ENCODE data around the gene SRRM1.
"Not testable (repeated sequence)": the region's sequence is repeated elsewhere in the genome, so short reads cannot be mapped to it uniquely, and the experiment has no call there.

Gene SRRM1

GRCh38 chr1:24659166-24659904 is 16.2 kb downstream of the SRRM1 start:
- DNase-seq (ENCODE audit: insufficient read length, low spot score) (no peak), FAIRE-seq (no peak)
- no peak for TF ChIP-seq CTCF (IDR thresholded peaks at IDR 0.05; ENCODE audit: insufficient read depth, missing control alignments)

DNA sequence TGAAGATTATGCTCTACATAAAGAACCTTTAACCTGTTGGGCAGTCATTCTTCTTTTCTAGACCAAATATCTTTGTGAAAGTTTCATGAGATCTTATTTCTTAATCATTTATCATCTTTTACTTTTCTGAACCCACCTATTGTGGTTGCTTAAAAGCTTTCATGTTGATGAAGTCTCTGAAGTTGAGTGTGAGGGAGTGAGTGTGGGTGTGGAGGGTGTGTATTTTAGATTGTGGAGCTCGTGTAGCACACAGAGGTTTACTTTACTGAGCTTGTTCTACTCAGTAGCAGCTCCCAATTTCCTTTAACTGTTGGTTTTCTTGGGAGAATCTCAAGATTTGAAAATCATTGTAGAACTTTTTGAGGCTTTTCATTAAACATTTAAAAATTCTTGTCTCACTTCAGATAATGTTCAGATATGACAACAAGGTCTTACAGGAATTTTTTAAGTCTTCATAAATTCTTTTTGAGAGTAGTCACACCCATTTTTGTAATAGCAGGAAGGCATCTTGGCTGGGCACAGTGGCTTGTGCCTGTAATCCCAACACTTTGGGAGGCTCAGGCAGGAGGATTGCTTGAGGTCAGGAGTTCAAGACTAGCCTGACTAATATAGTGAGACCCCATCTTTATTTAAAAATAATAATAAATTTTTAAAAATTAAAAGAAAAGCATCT is 17.0 kb downstream of the SRRM1 start:
- no peak for TF ChIP-seq CTCF (IDR thresholded peaks at IDR 0.05; ENCODE audit: insufficient read depth, missing control alignments)
- no peak for DNase-seq (ENCODE audit: insufficient read length, low spot score)
- no peak for FAIRE-seq

DNA sequence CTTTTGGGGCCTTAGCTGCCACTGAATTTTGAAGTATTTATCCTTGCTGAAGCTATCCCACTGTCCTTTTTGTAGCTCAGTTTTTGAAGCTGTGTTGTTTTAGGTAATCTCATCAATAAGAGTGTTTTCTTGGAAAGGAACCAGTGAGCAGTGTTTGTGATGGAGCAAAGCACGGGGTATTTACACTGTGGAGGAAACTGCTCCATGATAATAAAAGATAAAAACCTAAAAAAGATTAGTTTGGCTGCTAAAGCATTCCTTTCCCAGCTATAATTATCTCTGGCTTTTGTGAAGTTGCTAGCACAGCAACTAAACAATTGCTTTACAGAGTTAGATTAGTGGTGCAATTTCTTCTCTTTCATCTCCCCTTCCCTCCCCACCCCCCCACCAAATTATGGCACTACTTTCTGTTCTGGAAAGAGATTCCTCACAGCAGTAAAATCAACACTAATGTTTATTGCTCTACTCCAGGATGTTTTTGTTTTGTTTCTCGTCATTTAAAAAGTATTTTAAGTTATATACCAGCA is 21.5 kb downstream of the SRRM1 start:
- no peak for DNase-seq (ENCODE audit: insufficient read length, low spot score)
- TF ChIP-seq CTCF (IDR thresholded peaks at IDR 0.05; ENCODE audit: insufficient read depth, missing control alignments), result no peak
- FAIRE-seq, result no peak

DNA sequence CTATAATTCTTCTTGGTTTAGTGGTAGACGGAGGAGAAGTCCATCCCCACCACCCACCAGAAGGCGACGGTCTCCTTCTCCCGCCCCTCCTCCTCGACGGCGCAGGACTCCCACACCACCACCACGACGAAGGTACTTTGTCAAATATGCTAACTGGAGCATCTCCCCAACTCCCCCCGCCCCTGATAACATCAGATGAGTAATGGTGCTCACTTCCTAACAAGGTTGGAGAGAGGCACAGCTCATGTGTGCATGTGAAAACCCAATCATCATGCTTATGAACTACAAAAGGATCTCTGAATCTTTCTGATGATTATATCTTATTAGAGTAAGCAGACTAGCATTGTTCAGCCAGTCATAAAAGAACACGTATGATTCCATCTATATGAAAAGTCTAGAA is 23.7 kb downstream of the SRRM1 start:
- DNase-seq (ENCODE audit: insufficient read length, low spot score) (no peak), FAIRE-seq (no peak)
- no peak for TF ChIP-seq CTCF (IDR thresholded peaks at IDR 0.05; ENCODE audit: insufficient read depth, missing control alignments)

- not testable (repeated sequence) for DNase-seq (ENCODE audit: insufficient read length, low spot score); FAIRE-seq
Observed at GRCh38 chr1:24671372-24671771, 28.3 kb downstream of the SRRM1 start.

DNA sequence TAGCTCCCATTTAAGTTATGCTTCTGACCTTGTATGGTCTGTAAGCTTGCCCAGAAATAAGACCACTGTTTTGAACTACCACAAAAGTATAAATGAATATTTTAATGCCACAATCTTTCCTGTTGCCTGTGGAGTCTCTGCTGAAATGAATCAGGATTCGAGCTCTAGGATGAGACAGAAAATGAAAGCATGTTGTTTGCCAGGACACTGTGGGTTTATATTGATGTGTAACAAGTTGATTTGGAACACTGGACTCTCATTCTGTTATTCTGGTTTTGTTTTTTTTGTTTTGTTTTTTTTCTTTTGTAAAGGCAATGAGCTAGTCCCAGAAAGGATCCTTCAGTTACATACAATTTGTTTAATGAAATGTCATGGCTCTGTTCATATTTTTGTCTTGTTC is 29.6 kb downstream of the SRRM1 start:
- not testable (repeated sequence) for DNase-seq (ENCODE audit: insufficient read length, low spot score); FAIRE-seq

DNA sequence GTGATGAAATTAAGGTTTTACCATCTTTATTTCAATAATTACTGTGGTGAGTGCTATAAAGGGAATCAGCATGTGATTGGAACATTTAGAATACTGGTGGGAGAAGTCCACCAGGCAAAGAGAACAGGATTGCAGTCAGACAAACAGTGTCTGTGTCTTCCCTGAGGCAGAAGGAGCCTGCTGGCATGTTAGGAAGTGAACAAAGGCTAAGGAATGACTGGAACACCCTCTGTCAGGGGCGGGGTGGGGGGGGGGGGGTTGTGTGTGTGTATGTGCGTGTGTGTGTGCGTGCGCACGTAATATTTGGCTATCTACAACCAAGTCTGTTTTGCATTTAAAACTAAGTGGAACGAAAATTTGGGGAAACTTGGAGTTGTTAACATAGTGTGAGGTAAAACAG is 30.2 kb downstream of the SRRM1 start:
- DNase-seq (ENCODE audit: insufficient read length, low spot score) (no peak), FAIRE-seq (no peak)
- TF ChIP-seq CTCF (IDR thresholded peaks at IDR 0.05; ENCODE audit: insufficient read depth, missing control alignments), result no peak

DNA sequence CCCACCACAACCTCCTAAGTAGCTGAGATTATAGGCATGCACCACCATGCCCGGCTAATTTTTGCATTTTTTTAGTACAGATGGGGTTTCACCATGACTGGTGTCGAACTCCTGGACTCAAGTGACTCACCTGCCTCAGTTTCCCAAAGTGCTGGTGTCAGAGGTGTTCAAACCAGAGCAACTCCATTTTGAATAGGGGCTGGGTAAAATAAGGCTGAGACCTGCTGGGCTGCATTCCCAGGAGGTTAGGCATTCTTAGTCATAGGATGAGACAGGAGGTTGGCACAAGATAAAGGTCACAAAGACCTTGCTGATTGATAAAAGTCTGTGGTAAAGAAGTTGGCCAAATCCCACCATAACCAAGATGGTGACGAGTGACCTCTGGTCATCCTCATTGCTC is 35.3 kb downstream of the SRRM1 start:
- FAIRE-seq; DNase-seq (ENCODE audit: insufficient read length, low spot score): not testable (repeated sequence)

Data from D721Med (cell line).